Hematopoietic multipotent progenitor cell treated with erythropoietin and hydrocortisone succinate and interleukin-3 and kit ligand, for 4 days (in vitro differentiated cells): Measurements from ENCODE around the gene CLDN22.
"Not testable (repeated sequence)": the region's sequence is repeated elsewhere in the genome, so short reads cannot be mapped to it uniquely, and the experiment has no call there.

ENCODE experiments used
- DNase-seq: peaks from one replicate; pipeline ENCODE4 v3.0.0-alpha.2; 2015

The CLDN22 gene

GRCh38 chr4:183347146-183347545 lies 27.1 kb upstream of the CLDN22 start:
- no peak for DNase-seq

GRCh38 chr4:183345261-183345660 lies 25.2 kb upstream of the CLDN22 start:
- no peak for DNase-seq

- DNase-seq, result no peak
Observed at GRCh38 chr4:183344523-183345255, 24.6 kb upstream of the CLDN22 start.

- DNase-seq, result no peak
Observed at GRCh38 chr4:183343730-183344129, 23.7 kb upstream of the CLDN22 start.

- peak; percentile 66 for DNase-seq
Observed at GRCh38 chr4:183342541-183343533, 22.8 kb upstream of the CLDN22 start.

GRCh38 chr4:183337833-183338232 lies 17.8 kb upstream of the CLDN22 start:
- DNase-seq, result no peak

- DNase-seq, result no peak
Observed at GRCh38 chr4:183337349-183337748, 17.3 kb upstream of the CLDN22 start.

GRCh38 chr4:183335369-183335940 lies 15.4 kb upstream of the CLDN22 start:
- peak; percentile 33 for DNase-seq

- DNase-seq, result no peak
Observed at GRCh38 chr4:183333983-183334382, 13.9 kb upstream of the CLDN22 start.

- no peak for DNase-seq
Observed at GRCh38 chr4:183333202-183333601, 13.1 kb upstream of the CLDN22 start.

GRCh38 chr4:183332447-183332846 lies 12.4 kb upstream of the CLDN22 start:
- no peak for DNase-seq

- DNase-seq, result no peak
Observed at GRCh38 chr4:183330841-183331240, 10.8 kb upstream of the CLDN22 start.

- DNase-seq, result no peak
Observed at GRCh38 chr4:183329954-183330742, 10.1 kb upstream of the CLDN22 start.

- DNase-seq, result no peak
Observed at GRCh38 chr4:183329244-183329643, 9.2 kb upstream of the CLDN22 start.

- DNase-seq, result no peak
Observed at GRCh38 chr4:183328832-183329231, 8.8 kb upstream of the CLDN22 start.

- no peak for DNase-seq
Observed at GRCh38 chr4:183327827-183328226, 7.8 kb upstream of the CLDN22 start.

- DNase-seq, result no peak
Observed at GRCh38 chr4:183326853-183327252, 6.8 kb upstream of the CLDN22 start.

- DNase-seq, result not testable (repeated sequence)
Observed at GRCh38 chr4:183326387-183326786, 6.3 kb upstream of the CLDN22 start.

- no peak for DNase-seq
Observed at GRCh38 chr4:183324619-183325018, 4.5 kb upstream of the CLDN22 start.

GRCh38 chr4:183324056-183324455 lies 4.0 kb upstream of the CLDN22 start:
- DNase-seq, result not testable (repeated sequence)

- no peak for DNase-seq
Observed at GRCh38 chr4:183323295-183323694, 3.2 kb upstream of the CLDN22 start.

GRCh38 chr4:183322326-183322725 lies 2.2 kb upstream of the CLDN22 start, which contains the start of gene CLDN24:
Gene CLDN24 (minus strand): TSS chr4:183322426. CDS start chr4:183322426, 0 bp downstream.
- DNase-seq, result no peak

GRCh38 chr4:183321516-183321915 lies 1.4 kb upstream of the CLDN22 start:
- no peak for DNase-seq
